ENCODE data around the gene MYO1D. TPM values are rescaled to one million over a fixed set of nuclear protein-coding genes. Genes with fewer than 3 reads are reported as not detected.

The MYO1D gene
- total RNA-seq, 1 donor from 2014 or later, result 12.9 TPM

GRCh38 chr17:32591405-32591804 is 285.5 kb downstream of the MYO1D start:
- Mint-ChIP-seq H3K4me1 (peaks cover 6% of the 10 kb centered on the region), H3K4me3 (no peak overlapping the region), H3K36me3 (ENCODE audit: low read depth) (no peaks in the 10 kb centered on the region), H3K27me3 (peaks cover 2% of the 10 kb centered on the region), H3K27ac (no peak overlapping the region), H3K9me3 (no peaks in the 10 kb centered on the region)
- intact Hi-C loops (cut with micrococcal nuclease), result no loop called here
- DNase-seq, result no peak

GRCh38 chr17:32590974-32591373 is 285.9 kb downstream of the MYO1D start:
- no peak for DNase-seq
- Mint-ChIP-seq H3K27me3 (peaks cover 2% of the 10 kb centered on the region), H3K27ac (no peak overlapping the region), H3K9me3 (no peaks in the 10 kb centered on the region), H3K4me1 (peaks cover 5% of the 10 kb centered on the region), H3K36me3 (ENCODE audit: low read depth) (no peaks in the 10 kb centered on the region), H3K4me3 (no peak overlapping the region)
- intact Hi-C loops (cut with micrococcal nuclease), result no loop called here

DNA sequence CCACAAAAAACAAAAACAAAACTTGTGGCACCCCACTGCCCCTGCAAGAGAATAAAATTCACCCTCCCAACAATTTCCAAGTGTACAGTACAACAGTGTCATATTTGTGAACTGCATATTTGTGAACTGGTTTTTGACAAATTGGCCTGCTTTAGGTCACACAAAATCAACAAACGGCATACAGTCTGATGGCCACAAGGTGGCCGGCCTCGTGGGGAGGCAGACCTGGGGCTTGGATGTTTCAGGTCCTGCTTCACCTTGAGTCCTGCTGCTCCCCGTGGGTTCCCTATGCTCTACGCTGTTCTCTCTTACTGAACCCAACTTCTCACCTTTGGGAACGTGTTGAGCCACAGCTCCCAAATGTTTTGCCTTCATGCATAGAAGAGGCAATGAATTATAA is 287.9 kb downstream of the MYO1D start:
- peaks cover 2% of the 10 kb centered on the region for H3K27me3 Mint-ChIP-seq
- no peak overlapping the region for H3K27ac Mint-ChIP-seq
- H3K36me3 Mint-ChIP-seq (ENCODE audit: low read depth), result no peaks in the 10 kb centered on the region
- intact Hi-C loops (cut with micrococcal nuclease), result no loop called here
- H3K9me3 Mint-ChIP-seq, result no peaks in the 10 kb centered on the region
- H3K4me1 Mint-ChIP-seq, result no peaks in the 10 kb centered on the region
- peak; percentile 50 for DNase-seq
- H3K4me3 Mint-ChIP-seq, result no peak overlapping the region

- H3K27me3 Mint-ChIP-seq, result peaks cover 2% of the 10 kb centered on the region
- H3K27ac Mint-ChIP-seq, result no peak overlapping the region
- no peaks in the 10 kb centered on the region for H3K36me3 Mint-ChIP-seq (ENCODE audit: low read depth)
- no peak overlapping the region for H3K4me3 Mint-ChIP-seq
- intact Hi-C loops (cut with micrococcal nuclease), result no loop called here
- DNase-seq, result no peak
- peaks cover 3% of the 10 kb centered on the region for H3K9me3 Mint-ChIP-seq
- H3K4me1 Mint-ChIP-seq, result no peaks in the 10 kb centered on the region
Measured at GRCh38 chr17:32588135-32588534, 288.8 kb downstream of the MYO1D start.

- Mint-ChIP-seq H3K9me3 (peaks cover 10% of the 10 kb centered on the region), H3K4me3 (no peak overlapping the region), H3K36me3 (ENCODE audit: low read depth) (no peaks in the 10 kb centered on the region), H3K27me3 (peaks cover 2% of the 10 kb centered on the region), H3K27ac (no peak overlapping the region), H3K4me1 (no peaks in the 10 kb centered on the region)
- intact Hi-C loops (cut with micrococcal nuclease), result no loop called here
- no peak for DNase-seq
Measured at GRCh38 chr17:32586666-32587065, 290.3 kb downstream of the MYO1D start.

GRCh38 chr17:32584792-32585191 is 292.1 kb downstream of the MYO1D start:
- no peak overlapping the region for H3K4me3 Mint-ChIP-seq
- H3K4me1 Mint-ChIP-seq, result no peaks in the 10 kb centered on the region
- intact Hi-C loops (cut with micrococcal nuclease), result no loop called here
- peaks cover 19% of the 10 kb centered on the region for H3K9me3 Mint-ChIP-seq
- DNase-seq, result no peak
- H3K27me3 Mint-ChIP-seq, result peaks cover 2% of the 10 kb centered on the region
- peaks cover 2% of the 10 kb centered on the region for H3K36me3 Mint-ChIP-seq (ENCODE audit: low read depth)
- no peak overlapping the region for H3K27ac Mint-ChIP-seq

DNA sequence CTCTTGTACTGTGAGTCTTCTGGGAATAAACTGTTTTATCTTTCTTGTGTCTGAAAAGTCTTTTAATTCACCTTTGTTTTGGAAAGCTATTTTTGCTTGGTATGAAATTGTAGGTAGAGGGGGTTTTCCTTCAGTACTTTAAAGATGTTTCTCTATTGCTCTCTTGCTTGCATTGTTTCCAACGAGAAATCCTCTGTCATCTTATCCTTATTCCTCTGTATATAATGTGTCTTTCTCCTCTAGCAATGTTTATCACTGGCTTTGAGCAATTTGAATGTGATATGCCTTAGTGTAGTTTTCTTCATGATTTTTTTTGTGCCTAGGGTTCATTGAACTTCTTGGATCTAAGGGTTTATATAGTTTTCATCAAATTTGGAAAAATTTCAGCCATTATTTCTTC is 293.9 kb downstream of the MYO1D start:
- peaks cover 22% of the 10 kb centered on the region for H3K9me3 Mint-ChIP-seq

DNA sequence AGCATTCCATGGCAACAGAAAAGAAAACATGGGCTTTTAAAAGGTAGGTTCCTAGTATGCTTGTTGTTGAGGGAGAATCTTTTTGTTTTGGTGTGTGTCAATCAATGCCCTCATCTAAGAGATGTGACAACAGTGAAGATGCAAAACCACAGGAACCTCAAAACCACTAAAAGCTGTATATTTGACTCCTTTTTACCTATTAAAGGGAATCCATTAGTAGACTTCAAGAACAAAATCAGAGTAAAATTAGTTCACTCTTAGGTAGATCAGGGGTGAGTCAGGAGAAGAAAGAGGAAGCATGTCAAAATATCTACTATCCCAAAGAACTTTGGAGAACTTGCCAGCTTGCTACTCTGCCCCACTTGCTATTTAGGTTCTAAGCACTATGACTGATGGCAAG is 301.1 kb downstream of the MYO1D start:
- Mint-ChIP-seq H3K27ac (no peak overlapping the region), H3K4me3 (peak overlapping the region; percentile 25), H3K27me3 (peaks cover 2% of the 10 kb centered on the region), H3K9me3 (peaks cover 7% of the 10 kb centered on the region), H3K36me3 (ENCODE audit: low read depth) (no peaks in the 10 kb centered on the region), H3K4me1 (peaks cover 9% of the 10 kb centered on the region)
- intact Hi-C loops (cut with micrococcal nuclease), result no loop called here
- no peak for DNase-seq

More for the DNA sequence above, 293.9 kb downstream of the MYO1D start:
- intact Hi-C loops (cut with micrococcal nuclease), result no loop called here
- peaks cover 2% of the 10 kb centered on the region for H3K27me3 Mint-ChIP-seq
- H3K27ac Mint-ChIP-seq, result no peak overlapping the region
- peaks cover 2% of the 10 kb centered on the region for H3K36me3 Mint-ChIP-seq (ENCODE audit: low read depth)
- H3K4me3 Mint-ChIP-seq, result no peak overlapping the region
- DNase-seq, result no peak
- H3K4me1 Mint-ChIP-seq, result no peaks in the 10 kb centered on the region

- H3K27ac Mint-ChIP-seq, result no peak overlapping the region
- no peaks in the 10 kb centered on the region for H3K9me3 Mint-ChIP-seq
- H3K36me3 Mint-ChIP-seq (ENCODE audit: low read depth), result no peaks in the 10 kb centered on the region
- peaks cover 2% of the 10 kb centered on the region for H3K27me3 Mint-ChIP-seq
- intact Hi-C loops (cut with micrococcal nuclease), result no loop called here
- H3K4me3 Mint-ChIP-seq, result no peak overlapping the region
- DNase-seq, result no peak
- H3K4me1 Mint-ChIP-seq, result peaks cover 7% of the 10 kb centered on the region
Measured at GRCh38 chr17:32570081-32570396, 306.9 kb downstream of the MYO1D start.

DNA sequence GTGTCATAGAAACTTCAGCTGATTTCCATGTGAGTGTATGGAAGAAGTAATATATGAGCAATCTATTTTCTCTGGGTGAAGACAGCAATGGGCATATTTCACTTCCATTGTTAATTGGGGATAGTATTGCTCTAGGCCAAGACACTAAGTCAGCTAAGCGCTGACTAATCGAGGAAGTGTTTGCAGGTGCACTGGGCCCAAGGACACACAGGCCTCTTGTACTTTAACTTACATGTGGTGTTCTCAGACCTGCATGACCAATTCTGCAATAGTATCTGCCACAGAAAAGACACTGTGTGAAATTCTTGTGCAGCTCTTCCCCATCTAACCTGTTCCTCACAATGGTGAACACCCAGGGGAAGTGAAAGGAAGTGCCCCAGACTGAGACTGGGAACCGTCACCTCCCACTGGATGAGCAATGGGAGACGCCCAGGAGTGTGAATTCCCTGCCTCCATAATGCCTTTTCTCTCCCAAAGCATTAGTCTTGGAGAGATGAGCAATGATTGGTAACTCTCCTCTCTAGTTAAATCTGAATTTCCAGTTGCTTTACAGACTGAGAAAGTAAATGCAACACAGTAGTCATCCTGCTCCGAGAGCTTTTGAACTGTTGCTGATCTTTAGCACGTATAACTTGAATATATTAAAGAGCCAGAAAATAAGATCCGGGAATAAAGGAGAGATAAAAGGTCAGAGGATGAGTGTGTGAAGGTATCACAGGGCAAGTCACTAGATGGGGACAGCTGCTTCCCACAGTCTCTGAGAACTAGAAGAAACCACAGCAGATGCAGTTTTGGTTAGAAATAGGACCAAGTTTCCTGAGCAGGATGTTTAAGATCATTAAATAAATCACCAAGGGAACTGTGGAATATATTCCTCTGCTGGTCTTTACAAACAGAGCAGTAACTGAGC is 307.5 kb downstream of the MYO1D start:
- intact Hi-C loops (cut with micrococcal nuclease), result no loop called here
- no peaks in the 10 kb centered on the region for H3K36me3 Mint-ChIP-seq (ENCODE audit: low read depth)
- H3K4me3 Mint-ChIP-seq, result no peak overlapping the region
- no peak for DNase-seq
- peaks cover 8% of the 10 kb centered on the region for H3K4me1 Mint-ChIP-seq
- no peak overlapping the region for H3K27ac Mint-ChIP-seq
- H3K9me3 Mint-ChIP-seq, result no peaks in the 10 kb centered on the region
- no peaks in the 10 kb centered on the region for H3K27me3 Mint-ChIP-seq

DNA sequence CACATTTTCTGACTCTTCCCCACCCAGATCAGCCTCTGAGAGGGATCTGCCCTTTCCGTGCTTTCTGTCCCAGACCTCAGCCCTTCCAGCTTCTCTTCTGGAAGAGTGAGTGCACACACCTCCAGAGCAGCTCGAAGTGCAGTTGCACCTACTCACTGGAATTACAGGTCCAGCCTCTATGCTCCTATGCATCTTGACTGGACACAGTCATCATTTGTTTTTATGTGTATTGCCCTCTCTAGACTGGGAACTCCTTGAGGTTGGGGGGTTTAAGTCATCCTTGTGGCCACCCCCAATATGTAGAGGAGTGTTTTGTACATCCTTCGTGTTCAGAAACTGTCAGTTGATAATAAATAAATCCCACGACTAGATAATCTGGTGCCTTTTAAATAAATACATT is 308.2 kb downstream of the MYO1D start:
- Mint-ChIP-seq H3K36me3 (ENCODE audit: low read depth) (no peaks in the 10 kb centered on the region), H3K27me3 (no peaks in the 10 kb centered on the region), H3K4me3 (no peak overlapping the region), H3K27ac (no peak overlapping the region), H3K4me1 (peaks cover 15% of the 10 kb centered on the region), H3K9me3 (no peaks in the 10 kb centered on the region)
- intact Hi-C loops (cut with micrococcal nuclease), result no loop called here
- DNase-seq, result no peak

- Mint-ChIP-seq H3K4me3 (no peak overlapping the region), H3K36me3 (ENCODE audit: low read depth) (no peaks in the 10 kb centered on the region), H3K27me3 (no peaks in the 10 kb centered on the region), H3K4me1 (peaks cover 16% of the 10 kb centered on the region), H3K9me3 (no peaks in the 10 kb centered on the region), H3K27ac (no peak overlapping the region)
- DNase-seq, result no peak
- intact Hi-C loops (cut with micrococcal nuclease), result no loop called here
Measured at GRCh38 chr17:32567511-32567910, 309.4 kb downstream of the MYO1D start.

GRCh38 chr17:32567086-32567485 is 309.8 kb downstream of the MYO1D start:
- Mint-ChIP-seq H3K27me3 (no peaks in the 10 kb centered on the region), H3K36me3 (ENCODE audit: low read depth) (no peaks in the 10 kb centered on the region), H3K4me3 (no peak overlapping the region), H3K4me1 (peaks cover 16% of the 10 kb centered on the region), H3K9me3 (no peaks in the 10 kb centered on the region), H3K27ac (no peak overlapping the region)
- intact Hi-C loops (cut with micrococcal nuclease), result no loop called here
- DNase-seq, result no peak

GRCh38 chr17:32566303-32566702 is 310.6 kb downstream of the MYO1D start:
- Mint-ChIP-seq H3K27me3 (no peaks in the 10 kb centered on the region), H3K4me3 (no peak overlapping the region), H3K4me1 (peaks cover 16% of the 10 kb centered on the region), H3K27ac (no peak overlapping the region), H3K36me3 (ENCODE audit: low read depth) (no peaks in the 10 kb centered on the region), H3K9me3 (no peaks in the 10 kb centered on the region)
- intact Hi-C loops (cut with micrococcal nuclease), result no loop called here
- no peak for DNase-seq

- H3K27me3 Mint-ChIP-seq, result no peaks in the 10 kb centered on the region
- H3K27ac Mint-ChIP-seq, result no peak overlapping the region
- no peaks in the 10 kb centered on the region for H3K9me3 Mint-ChIP-seq
- no peak overlapping the region for H3K4me3 Mint-ChIP-seq
- H3K4me1 Mint-ChIP-seq, result peaks cover 16% of the 10 kb centered on the region
- intact Hi-C loops (cut with micrococcal nuclease), result no loop called here
- DNase-seq, result no peak
- H3K36me3 Mint-ChIP-seq (ENCODE audit: low read depth), result no peaks in the 10 kb centered on the region
Measured at GRCh38 chr17:32565401-32565800, 311.5 kb downstream of the MYO1D start.

All from activated CD4-positive, alpha-beta T cell treated with anti-CD3 and anti-CD28 coated beads, Interleukin-2, amount 10 ng/mL, durations not matched to agents 24 days and 14 days (primary cell).